A673 (cell line): ENCODE measurements around the gene KCTD2.
"Not testable (repeated sequence)": the region's sequence is repeated elsewhere in the genome, so short reads cannot be mapped to it uniquely, and the experiment has no call there.

Experiments
- EZH2 ChIP-seq: fragments of 200-600 bp; sonication (generic); IDR thresholded peaks from 2 replicates; pipeline ENCODE4 v1.6.1; 2017; ENCODE audit warnings: borderline replicate concordance, low read depth, mild to moderate bottlenecking, mixed read lengths, antibody characterized with exemption, low read length; ENCODE audit not compliant: poor library complexity, severe bottlenecking
- TF ChIP-seq, protein P1 (sequence below): fragments of 300-800, 200-600 bp; sonication (generic); conservative IDR thresholded peaks from 2 replicates; pipeline ENCODE4 v1.5.1; 2017; ENCODE audit warnings: low read depth, mild to moderate bottlenecking, antibody characterized with exemption, low read length, moderate library complexity, mixed read lengths

- not testable (repeated sequence) for TF ChIP-seq EZH2
- TF ChIP-seq, protein P1, sequence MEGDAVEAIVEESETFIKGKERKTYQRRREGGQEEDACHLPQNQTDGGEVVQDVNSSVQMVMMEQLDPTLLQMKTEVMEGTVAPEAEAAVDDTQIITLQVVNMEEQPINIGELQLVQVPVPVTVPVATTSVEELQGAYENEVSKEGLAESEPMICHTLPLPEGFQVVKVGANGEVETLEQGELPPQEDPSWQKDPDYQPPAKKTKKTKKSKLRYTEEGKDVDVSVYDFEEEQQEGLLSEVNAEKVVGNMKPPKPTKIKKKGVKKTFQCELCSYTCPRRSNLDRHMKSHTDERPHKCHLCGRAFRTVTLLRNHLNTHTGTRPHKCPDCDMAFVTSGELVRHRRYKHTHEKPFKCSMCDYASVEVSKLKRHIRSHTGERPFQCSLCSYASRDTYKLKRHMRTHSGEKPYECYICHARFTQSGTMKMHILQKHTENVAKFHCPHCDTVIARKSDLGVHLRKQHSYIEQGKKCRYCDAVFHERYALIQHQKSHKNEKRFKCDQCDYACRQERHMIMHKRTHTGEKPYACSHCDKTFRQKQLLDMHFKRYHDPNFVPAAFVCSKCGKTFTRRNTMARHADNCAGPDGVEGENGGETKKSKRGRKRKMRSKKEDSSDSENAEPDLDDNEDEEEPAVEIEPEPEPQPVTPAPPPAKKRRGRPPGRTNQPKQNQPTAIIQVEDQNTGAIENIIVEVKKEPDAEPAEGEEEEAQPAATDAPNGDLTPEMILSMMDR, result not testable (repeated sequence)
Measured at GRCh38 chr17:75072909-75073308, 25.9 kb downstream of the KCTD2 start.
